Endothelial cell of umbilical vein (primary cell): Measurements from ENCODE around the gene PUS1.
"Not testable (repeated sequence)": the region's sequence is repeated elsewhere in the genome, so short reads cannot be mapped to it uniquely, and the experiment has no call there.

Experiments used
- EZH2 ChIP-seq: IDR thresholded peaks from 2 replicates; pipeline ENCODE4 v1.6.1; 2012; ENCODE audit warnings: borderline replicate concordance, low read depth, mild to moderate bottlenecking, moderate library complexity, low read length, inconsistent platforms; ENCODE audit not compliant: severe bottlenecking
- JUN ChIP-seq: IDR thresholded peaks from 2 replicates; pipeline ENCODE4 v1.6.1; 2011; ENCODE audit warnings: borderline replicate concordance, low read depth; ENCODE audit not compliant: insufficient read length, insufficient read depth
- POLR2AphosphoS5 ChIP-seq: IDR thresholded peaks from 2 replicates; pipeline ENCODE4 v1.6.1; 2012; ENCODE audit warnings: low read depth, mild to moderate bottlenecking, control low read depth, low read length, moderate library complexity; ENCODE audit not compliant: insufficient read depth
- TF ChIP-seq, protein P1 (sequence below), 2 donors: IDR thresholded peaks; 1 replicate in 1 of 2; 2 replicates in 1 of 2; pipeline ENCODE4 v1.5.1; 2011; ENCODE audit warnings: low read length in 2 of 2, mild to moderate bottlenecking in 2 of 2, moderate library complexity in 2 of 2, control low read depth in 1 of 2, inconsistent platforms in 1 of 2, low read depth in 1 of 2; ENCODE audit not compliant: insufficient read depth in 1 of 2; ENCODE audit errors: extremely low read depth in 1 of 2

DNA sequence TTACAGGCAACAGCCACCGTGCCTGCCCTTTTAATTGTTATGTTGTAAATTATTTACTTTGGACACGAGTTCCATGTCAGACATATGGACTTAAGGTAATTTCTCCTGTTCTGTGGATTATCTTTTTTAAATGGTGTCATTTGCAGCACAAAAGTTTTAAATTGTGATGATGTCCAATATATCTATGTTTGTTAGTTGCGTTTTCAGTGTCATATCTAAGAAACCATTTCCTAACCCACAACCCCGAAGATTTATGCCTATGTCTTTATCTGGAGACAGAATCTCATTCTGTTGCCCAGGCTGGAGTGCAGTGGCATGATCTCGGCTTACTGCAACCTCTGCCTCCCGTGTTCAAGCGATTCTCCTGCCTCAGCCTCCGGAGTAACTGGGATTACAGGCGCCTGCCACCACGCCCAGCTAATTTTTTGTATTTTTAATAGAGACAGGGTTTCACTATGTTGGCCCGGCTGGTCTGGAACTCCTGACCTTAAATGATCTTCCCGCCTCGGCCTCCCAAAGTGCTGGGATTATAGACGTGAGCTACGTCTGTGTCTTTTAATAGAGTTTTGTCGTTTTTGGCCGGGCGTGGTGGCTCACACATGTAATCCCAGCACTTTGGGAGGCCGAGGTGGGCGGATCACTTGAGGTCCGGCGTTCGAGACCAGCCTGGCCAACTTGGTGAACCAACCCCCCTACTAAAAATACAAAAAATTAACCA lies 19.8 kb downstream of the PUS1 start:
- TF ChIP-seq, protein P1, sequence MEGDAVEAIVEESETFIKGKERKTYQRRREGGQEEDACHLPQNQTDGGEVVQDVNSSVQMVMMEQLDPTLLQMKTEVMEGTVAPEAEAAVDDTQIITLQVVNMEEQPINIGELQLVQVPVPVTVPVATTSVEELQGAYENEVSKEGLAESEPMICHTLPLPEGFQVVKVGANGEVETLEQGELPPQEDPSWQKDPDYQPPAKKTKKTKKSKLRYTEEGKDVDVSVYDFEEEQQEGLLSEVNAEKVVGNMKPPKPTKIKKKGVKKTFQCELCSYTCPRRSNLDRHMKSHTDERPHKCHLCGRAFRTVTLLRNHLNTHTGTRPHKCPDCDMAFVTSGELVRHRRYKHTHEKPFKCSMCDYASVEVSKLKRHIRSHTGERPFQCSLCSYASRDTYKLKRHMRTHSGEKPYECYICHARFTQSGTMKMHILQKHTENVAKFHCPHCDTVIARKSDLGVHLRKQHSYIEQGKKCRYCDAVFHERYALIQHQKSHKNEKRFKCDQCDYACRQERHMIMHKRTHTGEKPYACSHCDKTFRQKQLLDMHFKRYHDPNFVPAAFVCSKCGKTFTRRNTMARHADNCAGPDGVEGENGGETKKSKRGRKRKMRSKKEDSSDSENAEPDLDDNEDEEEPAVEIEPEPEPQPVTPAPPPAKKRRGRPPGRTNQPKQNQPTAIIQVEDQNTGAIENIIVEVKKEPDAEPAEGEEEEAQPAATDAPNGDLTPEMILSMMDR (IDR thresholded peaks at IDR 0.05; ENCODE audit: extremely low read depth in 1 of 2, insufficient read depth in 1 of 2, low read depth in 1 of 2, low read length in 2 of 2), result not testable (repeated sequence)
- TF ChIP-seq JUN, EZH2, POLR2AphosphoS5: not testable (repeated sequence)
